WTC11 (cell line): Measurements from ENCODE around the gene RBPJ. TPM values are rescaled to one million over a fixed set of nuclear protein-coding genes. Genes with fewer than 3 reads are reported as not detected.

ENCODE experiments used
- ATAC-seq: fragments of 200-7000 bp; cut with Tn5 transposase; 2 replicates; pipeline ENCODE4 v1.10.0; 2021; ENCODE audit warnings: mild to moderate bottlenecking, moderate library complexity
- Bru-seq: library from RNA; stranded (reverse); fragments of 400-500 nt; gene quantifications from one replicate; lab custom pipeline; 2021; lab: Mats Ljungman, UMichigan
- CTCF ChIA-PET: fragments of 300-600 bp; sonication (Branson Sonifier 250); formaldehyde crosslinking; loops from one replicate; lab custom pipeline; 2021; ENCODE audit warnings: antibody characterized with exemption; lab: Charles Lee
- POLR2A ChIA-PET: fragments of 350-600 bp; sonication (Branson Sonifier 250); formaldehyde crosslinking; loops from one replicate; lab custom pipeline; 2021; ENCODE audit warnings: antibody characterized with exemption; lab: Charles Lee
- DNase-seq: peaks from one replicate; pipeline ENCODE4 v3.0.0; 2021; ENCODE audit warnings: low spot score
- H3K27ac Mint-ChIP-seq: 2 replicates; pipeline ENCODE4 v1.8.0; 2021; ENCODE audit warnings: mixed read lengths
- H3K27me3 Mint-ChIP-seq: 2 replicates; pipeline ENCODE4 v1.8.0; 2021; ENCODE audit warnings: low read depth, mild to moderate bottlenecking, moderate library complexity, mixed read lengths
- H3K36me3 Mint-ChIP-seq: 2 replicates; pipeline ENCODE4 v1.8.0; 2021; ENCODE audit warnings: mixed read lengths
- H3K4me1 Mint-ChIP-seq: 2 replicates; pipeline ENCODE4 v1.8.0; 2022; ENCODE audit warnings: mixed read lengths
- H3K4me3 Mint-ChIP-seq: 2 replicates; pipeline ENCODE4 v1.8.0; 2021; ENCODE audit warnings: mild to moderate bottlenecking, moderate library complexity, mixed read lengths
- H3K9me3 Mint-ChIP-seq: 2 replicates; pipeline ENCODE4 v1.8.0; 2021; ENCODE audit warnings: mixed read lengths
- CBFB ChIP-seq: sonication (generic); formaldehyde crosslinking; IDR thresholded peaks from 2 replicates; pipeline ENCODE4 v1.8.1; 2022; ENCODE audit warnings: mild to moderate bottlenecking, low read depth, missing genetic modification reagents
- CREM ChIP-seq: sonication (generic); formaldehyde crosslinking; IDR thresholded peaks from 2 replicates; pipeline ENCODE4 v1.8.1; 2022; ENCODE audit warnings: mild to moderate bottlenecking, missing genetic modification reagents, moderate library complexity
- EMX1 ChIP-seq: fragments of 250-450 bp; sonication (Bioruptor Pico); IDR thresholded peaks from 2 replicates; pipeline ENCODE4 v1.8.0; 2021; ENCODE audit warnings: mild to moderate bottlenecking
- ETV6 ChIP-seq: sonication (generic); formaldehyde crosslinking; IDR thresholded peaks from 2 replicates; pipeline ENCODE4 v1.8.1; 2022; ENCODE audit warnings: mild to moderate bottlenecking, missing genetic modification reagents
- NFE2L1 ChIP-seq: sonication (generic); formaldehyde crosslinking; IDR thresholded peaks from 2 replicates; pipeline ENCODE4 v1.8.1; 2023; ENCODE audit warnings: missing genetic modification reagents
- RORB ChIP-seq: fragments of 250-450 bp; sonication (Bioruptor Pico); IDR thresholded peaks from 2 replicates; pipeline ENCODE4 v1.9.0; 2021; ENCODE audit warnings: mild to moderate bottlenecking
- SOX15 ChIP-seq: fragments of 250-450 bp; sonication (Bioruptor Pico); IDR thresholded peaks from 2 replicates; pipeline ENCODE4 v1.9.0; 2021; ENCODE audit warnings: mild to moderate bottlenecking
- SP1 ChIP-seq: sonication (generic); formaldehyde crosslinking; conservative IDR thresholded peaks from 2 replicates; pipeline ENCODE4 v1.8.1; 2022; ENCODE audit warnings: missing genetic modification reagents
- TEAD4 ChIP-seq: sonication (generic); formaldehyde crosslinking; IDR thresholded peaks from 2 replicates; pipeline ENCODE4 v1.8.0; 2022; ENCODE audit warnings: mild to moderate bottlenecking, missing genetic modification reagents
- TP53 ChIP-seq: sonication (generic); formaldehyde crosslinking; IDR thresholded peaks from 2 replicates; pipeline ENCODE4 v1.8.1; 2023; ENCODE audit warnings: mild to moderate bottlenecking, missing genetic modification reagents
- ZBTB21 ChIP-seq: sonication (generic); formaldehyde crosslinking; IDR thresholded peaks from 2 replicates; pipeline ENCODE4 v1.8.1; 2023; ENCODE audit warnings: mild to moderate bottlenecking, missing genetic modification reagents, borderline replicate concordance
- long read RNA-seq, 3 experiments: library from RNA in 1 of 3; library from capped mRNA in 1 of 3; library from polyadenylated mRNA in 1 of 3; unstranded in 2 of 3; stranded (forward) in 1 of 3; transcript quantifications; one replicate each; pipeline ENCODE4 v2.0.0, GENCODE V29; 2021
- total RNA-seq: library from RNA; stranded (reverse); gene quantifications from 3 replicates; pipeline ENCODE4 v1.2.3, GENCODE V29; 2021
- TF ChIP-seq, protein P1 (sequence below): sonication (generic); formaldehyde crosslinking; IDR thresholded peaks from 2 replicates; pipeline ENCODE4 v1.8.1; 2023; ENCODE audit warnings: mild to moderate bottlenecking, moderate library complexity, missing genetic modification reagents
- TF ChIP-seq, protein P2 (sequence below): sonication (generic); formaldehyde crosslinking; IDR thresholded peaks from 2 replicates; pipeline ENCODE4 v1.8.0; 2022; ENCODE audit warnings: mild to moderate bottlenecking, missing genetic modification reagents
- TF ChIP-seq, protein P3 (sequence below): sonication (generic); formaldehyde crosslinking; IDR thresholded peaks from 2 replicates; pipeline ENCODE4 v1.8.0; 2022; ENCODE audit warnings: mild to moderate bottlenecking, missing genetic modification reagents
- TF ChIP-seq, protein P4 (sequence below): sonication (generic); formaldehyde crosslinking; IDR thresholded peaks from 2 replicates; pipeline ENCODE4 v1.8.0; 2023; ENCODE audit warnings: missing genetic modification reagents
- TF ChIP-seq, protein P5 (sequence below): sonication (generic); formaldehyde crosslinking; IDR thresholded peaks from 2 replicates; pipeline ENCODE4 v1.8.0; 2022; ENCODE audit warnings: missing genetic modification reagents
- TF ChIP-seq, protein P6 (sequence below): sonication (generic); formaldehyde crosslinking; IDR thresholded peaks from 2 replicates; pipeline ENCODE4 v1.8.0; 2023; ENCODE audit warnings: mild to moderate bottlenecking, missing genetic modification reagents
- TF ChIP-seq, protein P7 (sequence below): fragments of 250-450 bp; sonication (Bioruptor Pico); conservative IDR thresholded peaks from 2 replicates; pipeline ENCODE4 v1.9.0; 2021; ENCODE audit warnings: mild to moderate bottlenecking
- TF ChIP-seq, protein P8 (sequence below): sonication (generic); formaldehyde crosslinking; IDR thresholded peaks from 2 replicates; pipeline ENCODE4 v1.8.1; 2022; ENCODE audit warnings: low read depth, missing genetic modification reagents, borderline replicate concordance

The RBPJ gene
- total RNA-seq = 163 to 167 TPM (median 163 TPM) in 3 replicates
- Bru-seq, nascent RNA = percentile 95 among the genes with signal in this experiment
- long read RNA-seq, experiment 1, full-length matches to known transcripts = 441 of 691 reads
- long read RNA-seq, experiment 1, partial matches to known transcripts = 54 of 691 reads
- long read RNA-seq, experiment 1, other reads (novel, unspliced or antisense) = 196 of 691 reads
- long read RNA-seq, experiment 2, full-length matches to known transcripts = 19 of 159 reads
- long read RNA-seq, experiment 2, partial matches to known transcripts = 18 of 159 reads
- long read RNA-seq, experiment 2, other reads (novel, unspliced or antisense) = 122 of 159 reads
- long read RNA-seq, experiment 3, full-length matches to known transcripts = 528 of 710 reads
- long read RNA-seq, experiment 3, partial matches to known transcripts = 83 of 710 reads
- long read RNA-seq, experiment 3, other reads (novel, unspliced or antisense) = 99 of 710 reads

DNA sequence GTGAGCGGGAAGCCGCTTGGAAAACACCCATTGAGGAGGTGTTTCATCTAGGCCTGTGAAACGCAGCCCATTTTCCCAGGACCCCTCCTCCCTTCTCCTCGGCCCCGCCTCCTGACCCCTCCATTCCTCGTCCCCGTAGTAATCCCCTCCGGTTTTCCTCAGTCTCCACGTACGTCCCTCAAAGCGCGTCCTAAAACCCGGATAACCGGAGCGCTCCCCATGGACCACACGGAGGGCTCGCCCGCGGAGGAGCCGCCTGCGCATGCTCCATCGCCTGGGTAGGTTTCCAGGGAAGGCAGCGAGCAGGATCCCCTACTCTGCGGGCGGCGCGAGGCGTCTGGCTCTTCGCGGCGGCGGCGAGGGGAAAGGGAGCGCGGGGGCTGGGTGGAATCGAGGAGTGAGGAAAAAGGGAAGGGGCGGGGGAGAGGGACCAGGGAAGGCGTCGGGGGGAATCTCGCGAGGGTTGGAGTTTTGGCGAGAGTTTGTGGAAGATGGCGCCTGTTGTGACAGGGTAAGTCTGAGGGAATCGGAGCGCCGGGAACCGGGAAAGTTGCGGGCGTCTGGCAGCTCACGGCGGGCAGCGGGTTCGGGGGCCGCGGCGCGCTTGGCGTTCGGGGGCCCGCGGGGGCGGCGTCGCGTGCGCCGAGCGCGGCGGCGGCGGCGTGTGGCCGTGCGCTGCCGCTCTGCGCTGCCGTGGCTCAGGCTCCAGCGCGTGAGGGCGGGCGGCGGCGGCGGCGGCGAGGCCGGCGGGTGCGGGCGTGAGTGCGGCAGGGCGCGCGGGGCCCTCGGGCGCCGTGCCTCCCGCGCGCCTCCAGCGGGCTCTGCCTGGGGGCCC, at the start of gene RBPJ:
RBPJ (plus strand) TSS at position 477 of the 835 bp plus-strand sequence; CDS start at position 492, 15 bp downstream.
- Mint-ChIP-seq H3K4me3 (peak within 1 kb of the TSS; percentile 99), H3K9me3 (peaks cover 19% of the 10 kb centered on the region), H3K27ac (peak within 1 kb of the TSS; percentile 99), H3K4me1 (peaks cover 38% of the 10 kb centered on the region), H3K36me3 (peaks cover 21% of the 10 kb centered on the region), H3K27me3 (no peaks in the 10 kb centered on the region)
- DNase-seq (peak; percentile 93), ATAC-seq (peak; percentile 74)
- ChIA-PET POLR2A (interaction anchor here (1.0 to 2.9 kb wide), 6 partner anchors 9 to 327 kb away, joined by 3 to 8 read pairs (median 6); no protein-coding TSS in a partner anchor), CTCF (interaction anchor here (0.6 to 2.5 kb wide), 6 partner anchors 10 to 327 kb away, joined by 3 to 14 read pairs (median 4); no protein-coding TSS in a partner anchor)
- TF ChIP-seq, protein P1, sequence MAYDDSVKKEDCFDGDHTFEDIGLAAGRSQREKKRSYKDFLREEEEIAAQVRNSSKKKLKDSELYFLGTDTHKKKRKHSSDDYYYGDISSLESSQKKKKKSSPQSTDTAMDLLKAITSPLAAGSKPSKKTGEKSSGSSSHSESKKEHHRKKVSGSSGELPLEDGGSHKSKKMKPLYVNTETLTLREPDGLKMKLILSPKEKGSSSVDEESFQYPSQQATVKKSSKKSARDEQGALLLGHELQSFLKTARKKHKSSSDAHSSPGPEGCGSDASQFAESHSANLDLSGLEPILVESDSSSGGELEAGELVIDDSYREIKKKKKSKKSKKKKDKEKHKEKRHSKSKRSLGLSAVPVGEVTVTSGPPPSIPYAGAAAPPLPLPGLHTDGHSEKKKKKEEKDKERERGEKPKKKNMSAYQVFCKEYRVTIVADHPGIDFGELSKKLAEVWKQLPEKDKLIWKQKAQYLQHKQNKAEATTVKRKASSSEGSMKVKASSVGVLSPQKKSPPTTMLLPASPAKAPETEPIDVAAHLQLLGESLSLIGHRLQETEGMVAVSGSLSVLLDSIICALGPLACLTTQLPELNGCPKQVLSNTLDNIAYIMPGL (CRISPR knock-in tag) = peak; percentile 68; the same call in 1 of the 2 replicates
- TF ChIP-seq, protein P2, sequence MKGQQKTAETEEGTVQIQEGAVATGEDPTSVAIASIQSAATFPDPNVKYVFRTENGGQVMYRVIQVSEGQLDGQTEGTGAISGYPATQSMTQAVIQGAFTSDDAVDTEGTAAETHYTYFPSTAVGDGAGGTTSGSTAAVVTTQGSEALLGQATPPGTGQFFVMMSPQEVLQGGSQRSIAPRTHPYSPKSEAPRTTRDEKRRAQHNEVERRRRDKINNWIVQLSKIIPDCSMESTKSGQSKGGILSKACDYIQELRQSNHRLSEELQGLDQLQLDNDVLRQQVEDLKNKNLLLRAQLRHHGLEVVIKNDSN (CRISPR knock-in tag) = 0 out of 2 replicates have a peak, but pooled peaks have one; percentile 36
- TF ChIP-seq SP1 = peak; percentile 86
- no peak for TF ChIP-seq SOX15 (CRISPR knock-in tag)
- TF ChIP-seq, protein P3, sequence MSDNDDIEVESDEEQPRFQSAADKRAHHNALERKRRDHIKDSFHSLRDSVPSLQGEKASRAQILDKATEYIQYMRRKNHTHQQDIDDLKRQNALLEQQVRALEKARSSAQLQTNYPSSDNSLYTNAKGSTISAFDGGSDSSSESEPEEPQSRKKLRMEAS (CRISPR knock-in tag) = peak; percentile 66; the same call in 1 of the 2 replicates
- TF ChIP-seq, protein P4, sequence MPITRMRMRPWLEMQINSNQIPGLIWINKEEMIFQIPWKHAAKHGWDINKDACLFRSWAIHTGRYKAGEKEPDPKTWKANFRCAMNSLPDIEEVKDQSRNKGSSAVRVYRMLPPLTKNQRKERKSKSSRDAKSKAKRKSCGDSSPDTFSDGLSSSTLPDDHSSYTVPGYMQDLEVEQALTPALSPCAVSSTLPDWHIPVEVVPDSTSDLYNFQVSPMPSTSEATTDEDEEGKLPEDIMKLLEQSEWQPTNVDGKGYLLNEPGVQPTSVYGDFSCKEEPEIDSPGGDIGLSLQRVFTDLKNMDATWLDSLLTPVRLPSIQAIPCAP (CRISPR knock-in tag) = no peak
- 0 out of 2 replicates have a peak, but pooled peaks have one; percentile 13 for TF ChIP-seq TEAD4 (CRISPR knock-in tag)
- no peak for TF ChIP-seq TP53
- TF ChIP-seq CREM (CRISPR knock-in tag) = peak; percentile 64; the same call in 1 of the 2 replicates
- TF ChIP-seq NFE2L1 (CRISPR knock-in tag) = no peak
- TF ChIP-seq, protein P5, sequence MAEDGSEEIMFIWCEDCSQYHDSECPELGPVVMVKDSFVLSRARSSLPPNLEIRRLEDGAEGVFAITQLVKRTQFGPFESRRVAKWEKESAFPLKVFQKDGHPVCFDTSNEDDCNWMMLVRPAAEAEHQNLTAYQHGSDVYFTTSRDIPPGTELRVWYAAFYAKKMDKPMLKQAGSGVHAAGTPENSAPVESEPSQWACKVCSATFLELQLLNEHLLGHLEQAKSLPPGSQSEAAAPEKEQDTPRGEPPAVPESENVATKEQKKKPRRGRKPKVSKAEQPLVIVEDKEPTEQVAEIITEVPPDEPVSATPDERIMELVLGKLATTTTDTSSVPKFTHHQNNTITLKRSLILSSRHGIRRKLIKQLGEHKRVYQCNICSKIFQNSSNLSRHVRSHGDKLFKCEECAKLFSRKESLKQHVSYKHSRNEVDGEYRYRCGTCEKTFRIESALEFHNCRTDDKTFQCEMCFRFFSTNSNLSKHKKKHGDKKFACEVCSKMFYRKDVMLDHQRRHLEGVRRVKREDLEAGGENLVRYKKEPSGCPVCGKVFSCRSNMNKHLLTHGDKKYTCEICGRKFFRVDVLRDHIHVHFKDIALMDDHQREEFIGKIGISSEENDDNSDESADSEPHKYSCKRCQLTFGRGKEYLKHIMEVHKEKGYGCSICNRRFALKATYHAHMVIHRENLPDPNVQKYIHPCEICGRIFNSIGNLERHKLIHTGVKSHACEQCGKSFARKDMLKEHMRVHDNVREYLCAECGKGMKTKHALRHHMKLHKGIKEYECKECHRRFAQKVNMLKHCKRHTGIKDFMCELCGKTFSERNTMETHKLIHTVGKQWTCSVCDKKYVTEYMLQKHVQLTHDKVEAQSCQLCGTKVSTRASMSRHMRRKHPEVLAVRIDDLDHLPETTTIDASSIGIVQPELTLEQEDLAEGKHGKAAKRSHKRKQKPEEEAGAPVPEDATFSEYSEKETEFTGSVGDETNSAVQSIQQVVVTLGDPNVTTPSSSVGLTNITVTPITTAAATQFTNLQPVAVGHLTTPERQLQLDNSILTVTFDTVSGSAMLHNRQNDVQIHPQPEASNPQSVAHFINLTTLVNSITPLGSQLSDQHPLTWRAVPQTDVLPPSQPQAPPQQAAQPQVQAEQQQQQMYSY = peak; percentile 100
- no peak for TF ChIP-seq EMX1 (CRISPR knock-in tag)
- TF ChIP-seq, protein P6, sequence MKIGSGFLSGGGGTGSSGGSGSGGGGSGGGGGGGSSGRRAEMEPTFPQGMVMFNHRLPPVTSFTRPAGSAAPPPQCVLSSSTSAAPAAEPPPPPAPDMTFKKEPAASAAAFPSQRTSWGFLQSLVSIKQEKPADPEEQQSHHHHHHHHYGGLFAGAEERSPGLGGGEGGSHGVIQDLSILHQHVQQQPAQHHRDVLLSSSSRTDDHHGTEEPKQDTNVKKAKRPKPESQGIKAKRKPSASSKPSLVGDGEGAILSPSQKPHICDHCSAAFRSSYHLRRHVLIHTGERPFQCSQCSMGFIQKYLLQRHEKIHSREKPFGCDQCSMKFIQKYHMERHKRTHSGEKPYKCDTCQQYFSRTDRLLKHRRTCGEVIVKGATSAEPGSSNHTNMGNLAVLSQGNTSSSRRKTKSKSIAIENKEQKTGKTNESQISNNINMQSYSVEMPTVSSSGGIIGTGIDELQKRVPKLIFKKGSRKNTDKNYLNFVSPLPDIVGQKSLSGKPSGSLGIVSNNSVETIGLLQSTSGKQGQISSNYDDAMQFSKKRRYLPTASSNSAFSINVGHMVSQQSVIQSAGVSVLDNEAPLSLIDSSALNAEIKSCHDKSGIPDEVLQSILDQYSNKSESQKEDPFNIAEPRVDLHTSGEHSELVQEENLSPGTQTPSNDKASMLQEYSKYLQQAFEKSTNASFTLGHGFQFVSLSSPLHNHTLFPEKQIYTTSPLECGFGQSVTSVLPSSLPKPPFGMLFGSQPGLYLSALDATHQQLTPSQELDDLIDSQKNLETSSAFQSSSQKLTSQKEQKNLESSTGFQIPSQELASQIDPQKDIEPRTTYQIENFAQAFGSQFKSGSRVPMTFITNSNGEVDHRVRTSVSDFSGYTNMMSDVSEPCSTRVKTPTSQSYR (CRISPR knock-in tag) = no peak
- TF ChIP-seq, protein P7, sequence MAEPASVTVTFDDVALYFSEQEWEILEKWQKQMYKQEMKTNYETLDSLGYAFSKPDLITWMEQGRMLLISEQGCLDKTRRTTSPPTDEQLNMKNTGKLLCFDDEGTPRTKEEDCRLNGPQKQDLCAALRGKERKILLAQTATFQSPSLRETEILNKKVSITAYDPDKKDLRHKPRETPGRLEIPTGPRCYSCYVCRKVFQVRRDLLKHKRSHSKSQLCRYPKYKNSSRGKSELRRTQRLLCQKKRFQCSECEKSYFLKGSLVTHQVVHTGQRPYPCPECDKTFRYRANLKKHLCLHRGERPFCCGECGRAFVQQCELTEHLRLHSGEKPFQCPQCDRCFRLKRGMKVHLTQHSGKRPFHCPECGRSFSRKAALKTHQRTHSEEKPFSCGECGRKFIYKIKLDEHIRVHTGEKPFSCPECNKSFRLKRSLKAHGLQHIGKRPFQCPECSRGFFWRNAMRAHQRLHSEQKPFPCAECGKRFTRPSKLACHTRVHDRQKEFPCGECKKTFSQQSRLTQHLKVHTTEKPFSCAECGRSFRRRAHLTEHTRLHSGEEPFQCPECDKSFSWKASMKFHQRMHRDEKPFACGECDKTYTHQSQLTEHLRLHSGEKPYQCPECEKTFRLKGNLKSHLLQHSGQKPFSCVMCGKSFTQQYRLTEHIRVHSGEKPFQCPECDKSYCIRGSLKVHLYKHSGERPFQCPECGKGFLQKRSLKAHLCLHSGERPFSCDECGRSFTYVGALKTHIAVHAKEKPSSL (CRISPR knock-in tag) = no peak
- TF ChIP-seq, protein P8, sequence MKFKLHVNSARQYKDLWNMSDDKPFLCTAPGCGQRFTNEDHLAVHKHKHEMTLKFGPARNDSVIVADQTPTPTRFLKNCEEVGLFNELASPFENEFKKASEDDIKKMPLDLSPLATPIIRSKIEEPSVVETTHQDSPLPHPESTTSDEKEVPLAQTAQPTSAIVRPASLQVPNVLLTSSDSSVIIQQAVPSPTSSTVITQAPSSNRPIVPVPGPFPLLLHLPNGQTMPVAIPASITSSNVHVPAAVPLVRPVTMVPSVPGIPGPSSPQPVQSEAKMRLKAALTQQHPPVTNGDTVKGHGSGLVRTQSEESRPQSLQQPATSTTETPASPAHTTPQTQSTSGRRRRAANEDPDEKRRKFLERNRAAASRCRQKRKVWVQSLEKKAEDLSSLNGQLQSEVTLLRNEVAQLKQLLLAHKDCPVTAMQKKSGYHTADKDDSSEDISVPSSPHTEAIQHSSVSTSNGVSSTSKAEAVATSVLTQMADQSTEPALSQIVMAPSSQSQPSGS (CRISPR knock-in tag) = no peak
- TF ChIP-seq CBFB (CRISPR knock-in tag) = peak; percentile 59
- TF ChIP-seq RORB (CRISPR knock-in tag) = no peak
- TF ChIP-seq ZBTB21 (CRISPR knock-in tag) = no peak
- TF ChIP-seq ETV6 (CRISPR knock-in tag) = peak; percentile 69
